Inferior parietal cortex (tissue), 1 donor: Measurements from ENCODE around the gene PRKCQ.
"Not testable (repeated sequence)": the region's sequence is repeated elsewhere in the genome, so short reads cannot be mapped to it uniquely, and the experiment has no call there.

Experiments used
- DNase-seq: peaks from one replicate; pipeline ENCODE4 v3.0.0-alpha.2; 2016; ENCODE audit errors: extremely low spot score

The PRKCQ gene

GRCh38 chr10:6595499-6595898 is 15.4 kb upstream of the PRKCQ start:
- peak; percentile 39 for DNase-seq

DNA sequence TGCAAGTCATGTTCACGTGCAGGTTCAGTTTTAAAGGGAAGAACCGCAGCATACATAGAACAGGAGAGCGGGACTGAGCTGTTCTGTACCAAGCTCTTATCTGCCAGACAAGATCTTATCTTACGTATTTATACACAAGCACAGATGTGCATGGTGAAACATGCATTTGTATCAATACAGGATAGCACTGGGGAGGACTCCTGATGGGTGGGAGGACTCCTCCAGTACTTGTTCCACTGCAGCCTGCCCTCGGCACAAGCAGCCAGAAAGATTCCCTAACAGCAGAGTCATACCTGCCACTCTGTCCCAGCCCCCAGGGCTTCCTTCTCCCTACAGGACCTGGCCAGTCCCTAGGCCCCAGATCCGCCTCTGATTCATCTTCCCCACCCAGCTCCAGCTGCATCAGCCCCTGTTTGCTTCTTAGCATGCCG is 13.2 kb upstream of the PRKCQ start:
- no peak for DNase-seq

DNA sequence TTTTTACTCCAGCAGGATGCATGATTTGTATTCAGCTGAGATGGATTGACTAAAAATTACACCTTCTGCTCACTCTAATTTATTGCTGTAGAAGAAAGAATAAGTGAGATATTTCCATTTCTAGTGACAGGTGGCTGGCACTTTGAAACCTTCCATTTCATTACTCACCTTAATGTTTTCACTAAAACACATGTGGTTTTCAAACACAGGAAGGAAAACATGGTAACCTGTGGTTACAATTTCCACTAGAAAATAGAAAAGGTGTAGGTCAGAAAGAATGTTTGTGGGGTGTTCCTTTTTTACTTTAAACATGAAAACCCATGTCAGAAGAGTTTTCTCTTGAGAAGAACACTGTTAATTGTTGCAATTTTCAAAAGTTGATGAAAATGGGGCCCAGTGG is 12.0 kb upstream of the PRKCQ start:
- no peak for DNase-seq

DNA sequence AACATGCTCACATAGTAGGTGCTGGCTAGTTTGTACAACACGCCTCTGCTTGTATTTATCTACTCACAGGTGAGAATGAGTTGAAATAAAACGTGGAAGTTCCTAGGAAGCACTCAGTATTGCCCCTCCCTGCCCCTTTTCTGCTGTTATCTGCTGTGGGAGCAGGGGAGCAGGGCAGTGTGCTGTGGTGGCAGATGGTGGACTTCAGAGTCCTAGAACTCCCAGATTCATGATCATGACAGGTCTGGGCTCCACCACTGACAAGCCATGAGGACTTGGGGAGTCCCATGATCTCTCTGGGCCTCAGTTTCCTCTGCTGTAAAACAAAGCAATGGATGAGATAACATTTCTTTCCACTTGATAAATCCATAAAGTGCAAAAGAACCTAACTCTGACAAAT is 11.6 kb upstream of the PRKCQ start:
- no peak for DNase-seq

GRCh38 chr10:6590100-6590499 is 10.0 kb upstream of the PRKCQ start:
- no peak for DNase-seq

DNA sequence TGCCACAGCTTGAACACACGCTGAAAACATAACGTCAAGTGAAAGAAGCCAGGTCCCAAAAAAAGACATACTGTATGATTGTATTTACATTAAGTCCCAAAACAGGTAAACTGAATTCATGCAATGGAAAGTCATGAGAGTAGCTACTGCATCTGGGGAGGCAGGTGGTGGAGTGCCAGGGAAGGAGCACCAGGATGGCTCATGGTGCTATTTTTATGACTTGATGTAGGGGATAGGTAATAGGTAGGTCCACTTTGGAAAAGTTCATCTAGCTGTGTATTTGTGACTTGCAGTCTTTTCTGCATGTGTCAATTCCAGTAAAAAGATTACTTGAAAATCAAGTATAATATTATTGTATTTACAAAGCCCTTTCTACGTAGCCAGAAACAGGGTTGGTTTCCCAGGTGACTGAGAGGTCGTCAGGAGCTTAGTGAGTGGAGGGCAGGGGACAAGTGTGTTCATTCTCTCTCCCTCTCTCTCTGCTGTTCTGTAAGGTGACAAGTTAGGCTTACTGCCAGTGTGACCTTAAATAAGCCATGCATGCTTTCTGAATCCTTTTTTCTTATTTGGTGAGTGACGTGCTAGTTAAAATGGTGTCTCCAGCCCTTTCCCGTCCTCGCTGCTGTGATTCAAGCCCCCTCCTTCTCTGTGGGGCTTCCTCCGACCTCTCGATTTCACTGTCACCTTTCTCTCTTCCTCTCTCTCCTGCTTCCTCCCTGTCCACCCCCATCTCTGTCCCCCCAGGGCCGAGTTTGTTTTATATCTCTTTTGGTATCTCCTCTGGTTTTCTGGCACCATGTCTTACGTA is 9.4 kb upstream of the PRKCQ start:
- DNase-seq, result no peak

DNA sequence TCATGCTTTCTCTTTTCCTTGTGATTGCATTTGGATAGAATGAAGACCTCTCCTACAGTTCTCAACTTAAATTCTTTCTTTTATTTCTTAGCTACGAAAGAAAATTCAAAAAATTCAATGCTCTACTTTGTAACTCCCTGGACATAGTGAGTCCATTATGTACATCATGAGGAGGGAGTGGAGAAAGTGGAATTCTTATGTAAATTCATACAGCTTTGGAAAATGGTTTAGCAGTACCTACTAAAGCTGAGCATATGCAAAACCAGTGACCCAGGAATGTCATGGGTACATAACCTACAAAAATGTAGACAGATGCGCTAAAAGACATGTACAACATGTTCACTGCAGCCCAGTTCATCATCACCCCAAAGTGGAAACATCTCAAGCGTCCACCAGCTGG is 8.8 kb upstream of the PRKCQ start:
- DNase-seq, result no peak

GRCh38 chr10:6588082-6588481 is 8.0 kb upstream of the PRKCQ start:
- no peak for DNase-seq

GRCh38 chr10:6586501-6586900 is 6.4 kb upstream of the PRKCQ start:
- DNase-seq, result no peak

- no peak for DNase-seq
These were observed 3.4 kb upstream of the PRKCQ start for GRCh38 chr10:6583447-6583846.

- not testable (repeated sequence) for DNase-seq
These were observed 2.8 kb upstream of the PRKCQ start for GRCh38 chr10:6582913-6583312.

- DNase-seq, result no peak
These were observed 2.2 kb upstream of the PRKCQ start for GRCh38 chr10:6582298-6582697.

- DNase-seq, result no peak
These were observed 1.7 kb upstream of the PRKCQ start for GRCh38 chr10:6581778-6582228.

DNA sequence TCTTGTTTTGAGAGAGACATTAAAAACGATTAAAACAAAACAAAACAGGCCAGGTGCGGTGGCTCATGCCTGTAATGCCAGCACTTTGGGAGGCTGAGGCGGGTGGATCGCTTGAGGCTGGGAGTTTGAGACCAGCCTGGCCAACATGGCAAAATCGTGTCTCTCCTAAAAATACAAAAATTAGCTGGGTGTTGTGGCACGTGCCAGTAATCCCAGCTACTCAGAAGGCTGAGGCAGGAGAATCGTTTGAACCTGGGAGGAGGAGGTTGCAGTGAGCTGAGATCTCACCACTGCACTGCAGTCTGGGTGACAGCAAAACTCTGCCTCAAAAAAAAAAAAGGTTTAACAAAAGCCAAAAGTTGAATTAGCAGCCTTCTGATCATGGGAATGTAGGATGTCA is 1.1 kb upstream of the PRKCQ start:
- not testable (repeated sequence) for DNase-seq

DNA sequence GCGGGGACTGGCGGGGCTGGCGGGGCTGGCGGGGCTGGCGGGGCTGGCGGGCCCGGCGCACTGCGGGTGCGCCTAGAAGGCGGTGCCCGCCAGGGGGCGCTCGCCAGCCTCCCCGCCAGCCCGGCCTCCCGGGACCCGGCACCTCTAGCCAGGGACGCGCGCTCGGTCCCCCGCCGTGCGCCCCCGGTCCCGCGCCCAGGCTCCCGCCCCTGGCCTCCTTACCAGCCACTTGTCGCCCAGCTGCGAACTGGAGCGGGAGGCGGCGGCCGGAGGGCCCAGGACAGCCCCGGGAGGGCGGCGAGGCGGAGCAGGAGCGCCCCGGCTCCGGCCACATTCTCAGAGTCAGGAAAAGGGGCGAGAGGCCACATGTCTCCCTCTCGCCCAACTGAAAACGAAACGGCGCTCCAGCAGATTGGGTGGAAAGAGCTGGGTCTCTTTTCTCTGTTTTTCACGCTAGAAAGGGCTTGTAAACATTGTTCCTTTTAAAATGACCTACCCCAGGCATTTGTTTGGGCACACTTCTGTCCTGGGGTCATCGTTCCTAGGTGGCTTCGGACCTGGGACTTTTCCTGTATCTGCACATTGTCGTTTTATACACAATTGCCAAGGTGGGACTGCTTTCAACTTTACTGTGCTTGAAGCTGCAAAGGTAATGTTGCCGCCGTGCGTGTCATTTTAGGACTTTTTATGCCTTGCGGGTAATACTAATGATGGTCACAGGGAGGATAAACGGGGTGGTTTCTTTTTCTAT is 378 bp upstream of the PRKCQ start:
- peak; percentile 75 for DNase-seq

DNA sequence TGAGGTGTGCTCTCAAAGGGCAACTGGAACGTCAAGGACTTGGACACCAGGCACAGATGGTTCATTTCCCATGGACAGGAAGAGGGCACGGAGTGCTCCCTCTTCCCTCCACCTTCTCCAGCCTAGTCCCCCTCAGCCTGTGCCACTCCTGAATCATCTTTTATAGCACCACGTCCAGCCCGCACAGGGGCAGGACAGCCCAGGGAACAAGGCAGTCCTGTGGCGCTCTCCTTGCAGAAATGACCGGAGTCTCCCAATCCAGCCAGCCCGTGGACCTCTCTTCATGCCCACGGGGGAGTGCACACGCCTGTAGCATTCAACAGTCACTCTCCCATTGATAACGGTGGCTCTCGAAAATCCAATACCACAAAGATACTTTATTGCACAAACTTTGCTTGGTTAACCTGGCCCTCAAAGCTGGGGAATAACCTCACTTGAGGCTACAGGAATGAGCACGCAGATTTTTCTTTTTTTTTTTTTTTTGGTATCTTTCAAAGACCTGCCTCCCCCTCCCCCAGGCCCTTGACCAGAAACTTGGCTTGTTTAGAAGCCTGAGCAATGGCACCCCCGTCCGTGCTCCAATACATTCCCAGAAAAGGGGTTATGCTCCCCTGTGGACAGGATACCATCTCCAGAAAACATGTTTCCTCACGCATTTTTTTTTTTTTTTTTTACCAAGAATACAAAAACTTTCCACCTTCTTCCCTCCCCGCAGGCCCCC is 733 bp downstream of the PRKCQ start:
- DNase-seq, result no peak

GRCh38 chr10:6578795-6579182 is 1.3 kb downstream of the PRKCQ start:
- DNase-seq, result no peak

GRCh38 chr10:6578251-6578771 is 1.8 kb downstream of the PRKCQ start:
- no peak for DNase-seq

GRCh38 chr10:6576326-6576725 is 3.8 kb downstream of the PRKCQ start:
- DNase-seq, result no peak

GRCh38 chr10:6574664-6575176 is 5.4 kb downstream of the PRKCQ start:
- DNase-seq, result no peak

DNA sequence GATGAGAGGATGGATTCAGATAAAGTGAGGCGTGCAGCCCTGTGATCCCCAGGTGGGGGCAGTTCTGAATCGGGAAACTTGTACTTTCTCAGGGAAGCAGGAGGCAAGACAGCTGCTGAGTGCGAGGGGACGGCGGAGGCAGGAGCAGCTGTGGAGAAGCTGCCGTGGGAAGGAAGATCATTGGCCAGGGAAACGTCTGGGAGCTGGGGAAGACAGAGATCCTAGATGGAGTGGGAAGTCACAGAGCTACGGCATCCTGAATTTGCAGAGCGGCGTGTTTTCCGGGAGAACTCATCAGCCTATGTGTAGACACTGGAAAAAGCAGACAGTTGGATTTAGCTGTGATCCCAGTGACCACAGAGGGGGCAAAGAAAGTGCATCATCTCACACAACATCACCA is 9.2 kb downstream of the PRKCQ start:
- DNase-seq, result no peak

DNA sequence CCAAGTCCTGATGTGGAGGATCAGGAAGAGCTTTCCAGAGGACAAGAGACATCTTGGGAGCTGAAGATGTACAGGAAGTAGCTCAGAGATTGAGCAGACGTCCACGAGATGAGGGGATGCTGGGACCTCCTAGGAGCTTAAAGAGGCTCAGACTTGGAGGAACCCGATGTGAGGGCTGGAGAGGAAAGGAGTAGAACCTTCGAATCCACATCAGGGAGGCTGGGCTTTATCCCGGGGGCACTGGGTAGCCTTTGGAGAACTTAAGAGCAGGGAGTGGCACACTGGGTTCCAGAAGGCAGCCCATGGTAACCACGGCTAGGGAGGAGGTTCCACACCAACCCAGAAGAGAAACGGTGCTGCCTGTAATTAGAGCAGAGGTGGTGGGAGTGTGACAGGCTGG is 10.8 kb downstream of the PRKCQ start:
- no peak for DNase-seq
